OCI-LY7 (cell line): Measurements from ENCODE around the gene ADAMTS16. TPM values are rescaled to one million over a fixed set of nuclear protein-coding genes. Genes with fewer than 3 reads are reported as not detected.

Experiments used
- BruUV-seq: library from RNA; stranded (reverse); fragments of 400-500 nt; replicated peaks from 2 replicates; lab custom pipeline; 2021; lab: Mats Ljungman, UMichigan
- CTCF ChIA-PET: fragments of 300-600 bp; sonication (Branson Sonifier 250); formaldehyde crosslinking; loops from one replicate; lab custom pipeline; 2022; ENCODE audit warnings: antibody characterized with exemption; ENCODE audit not compliant: unreplicated experiment; lab: Charles Lee
- POLR2A ChIA-PET: fragments of 300-600 bp; sonication (Branson Sonifier 250); formaldehyde crosslinking; loops from one replicate; lab custom pipeline; 2022; ENCODE audit warnings: antibody characterized with exemption; lab: Charles Lee
- DNase-seq: peaks from one replicate; pipeline ENCODE4 v3.0.0-alpha.2; 2015; ENCODE audit warnings: low spot score
- H2AFZ ChIP-seq: fragments of 200-600 bp; sonication (generic), shearing (Covaris generic); 2 replicates; pipeline ENCODE4 v1.6.1; 2014; ENCODE audit warnings: mild to moderate bottlenecking, antibody characterized with exemption, low read length, moderate library complexity
- H3K27ac ChIP-seq: fragments of 200-600 bp; sonication (generic); 2 replicates; pipeline ENCODE4 v1.5.1; 2014; ENCODE audit warnings: mixed run types, low read depth, mild to moderate bottlenecking, moderate library complexity, low read length, inconsistent platforms; ENCODE audit not compliant: poor library complexity, severe bottlenecking
- H3K36me3 ChIP-seq: fragments of 200-600 bp; sonication (generic); 2 replicates; pipeline ENCODE4 v1.6.1; 2014; ENCODE audit warnings: mild to moderate bottlenecking, antibody characterized with exemption, low read length, moderate library complexity, mixed read lengths; ENCODE audit not compliant: insufficient read depth
- H3K4me1 ChIP-seq: fragments of 200-600 bp; sonication (generic); 2 replicates; pipeline ENCODE4 v1.5.1; 2014; ENCODE audit warnings: mild to moderate bottlenecking, low read length; ENCODE audit not compliant: insufficient read depth, poor library complexity, severe bottlenecking
- H3K4me2 ChIP-seq: fragments of 200-600 bp; sonication (generic); 2 replicates; pipeline ENCODE4 v1.6.1; 2014; ENCODE audit warnings: mild to moderate bottlenecking, low read length
- H3K4me3 ChIP-seq: fragments of 200-600 bp; sonication (generic); 2 replicates; pipeline ENCODE4 v1.5.1; 2014; ENCODE audit warnings: mild to moderate bottlenecking, low read depth, low read length; ENCODE audit not compliant: poor library complexity, severe bottlenecking
- H3K79me2 ChIP-seq: fragments of 200-600 bp; sonication (generic); 2 replicates; pipeline ENCODE4 v1.6.1; 2016; ENCODE audit warnings: low read depth, mild to moderate bottlenecking, low read length, moderate library complexity, mixed read lengths; ENCODE audit not compliant: insufficient read depth
- H3K9me2 ChIP-seq: fragments of 200-600 bp; sonication (generic); 2 replicates; pipeline ENCODE4 v1.6.1; 2016; ENCODE audit warnings: mild to moderate bottlenecking, low read length, mixed read lengths; ENCODE audit not compliant: insufficient read depth
- H3K9me3 ChIP-seq: fragments of 200-600 bp; sonication (generic); 2 replicates; pipeline ENCODE4 v1.6.1; 2014; ENCODE audit warnings: mild to moderate bottlenecking, mixed run types, low read length, mixed read lengths
- H4K20me1 ChIP-seq: fragments of 200-600 bp; sonication (generic); 2 replicates; pipeline ENCODE4 v1.6.1; 2014; ENCODE audit warnings: mild to moderate bottlenecking, antibody characterized with exemption, low read length, moderate library complexity, mixed read lengths; ENCODE audit not compliant: insufficient read depth
- CTCF ChIP-seq: fragments of 200-600 bp; sonication (generic); conservative IDR thresholded peaks from 2 replicates; pipeline ENCODE4 v1.5.1; 2014; ENCODE audit warnings: mild to moderate bottlenecking, antibody characterized with exemption, low read length, moderate library complexity, mixed read lengths
- EZH2phosphoT487 ChIP-seq: fragments of 200-600 bp; sonication (generic); IDR thresholded peaks from 2 replicates; pipeline ENCODE4 v1.6.1; 2018; ENCODE audit warnings: low read depth, borderline replicate concordance, mild to moderate bottlenecking, mixed run types, antibody characterized with exemption, low read length, moderate library complexity, mixed read lengths
- intact Hi-C: fragments of 100-400 bp; cut with micrococcal nuclease; formaldehyde crosslinking; loops from one replicate; pipeline ENCODE4 v1.10.0; 2022; ENCODE audit not compliant: unreplicated experiment
- total RNA-seq, 2 experiments: library from RNA; depleted of rRNA in 1 of 2; stranded (reverse); fragments of >200 nt in 1 of 2; shearing (Covaris generic) in 1 of 2; gene quantifications; 2 replicates each; pipeline ENCODE4 v1.2.3, GENCODE V29; 2014 to 2022

Gene ADAMTS16
- total RNA-seq, 2 experiments from 2014 or later: not detected

- Histone ChIP-seq H3K9me3 (no peaks in the 10 kb centered on the region), H3K9me2 (no peaks in the 10 kb centered on the region), H3K4me1 (no peaks in the 10 kb centered on the region), H3K36me3 (no peaks in the 10 kb centered on the region), H2AFZ (no peak overlapping the region), H4K20me1 (no peaks in the 10 kb centered on the region), H3K79me2 (no peaks in the 10 kb centered on the region), H3K4me3 (no peak overlapping the region), H3K4me2 (no peak overlapping the region), H3K27ac (no peak overlapping the region)
- TF ChIP-seq CTCF (no peak), EZH2phosphoT487 (no peak)
- ChIA-PET POLR2A (no interaction called here), CTCF (no interaction called here)
- no TSS peak for BruUV-seq
- no peak for DNase-seq
- intact Hi-C loops: no loop called here
These were observed 186.1 kb downstream of the ADAMTS16 start for GRCh38 chr5:5326115-5326758.

GRCh38 chr5:5327126-5327525, 187.0 kb downstream of the ADAMTS16 start:
- POLR2A ChIA-PET: no interaction called here
- intact Hi-C loops: no loop called here
- no peak for DNase-seq
- H3K9me2 ChIP-seq: no peaks in the 10 kb centered on the region
- no peak overlapping the region for H3K4me3 ChIP-seq
- no peaks in the 10 kb centered on the region for H3K9me3 ChIP-seq
- H3K36me3 ChIP-seq: no peaks in the 10 kb centered on the region
- H4K20me1 ChIP-seq: no peaks in the 10 kb centered on the region
- H3K4me2 ChIP-seq: no peak overlapping the region
- CTCF ChIA-PET: no interaction called here
- no peaks in the 10 kb centered on the region for H3K79me2 ChIP-seq
- no peak for TF ChIP-seq EZH2phosphoT487
- no peak for TF ChIP-seq CTCF
- H3K27ac ChIP-seq: no peak overlapping the region
- no peak overlapping the region for H2AFZ ChIP-seq
- BruUV-seq: no TSS peak
- H3K4me1 ChIP-seq: no peaks in the 10 kb centered on the region

- Histone ChIP-seq H4K20me1 (no peaks in the 10 kb centered on the region), H3K4me2 (no peak overlapping the region), H3K79me2 (no peaks in the 10 kb centered on the region), H2AFZ (no peak overlapping the region), H3K9me3 (no peaks in the 10 kb centered on the region), H3K4me1 (no peaks in the 10 kb centered on the region), H3K27ac (no peak overlapping the region), H3K4me3 (no peak overlapping the region), H3K36me3 (no peaks in the 10 kb centered on the region), H3K9me2 (no peaks in the 10 kb centered on the region)
- CTCF ChIA-PET: no interaction called here
- DNase-seq: no peak
- no peak for TF ChIP-seq EZH2phosphoT487
- no peak for TF ChIP-seq CTCF
- POLR2A ChIA-PET: no interaction called here
- BruUV-seq: no TSS peak
- intact Hi-C loops: no loop called here
These were observed 190.8 kb downstream of the ADAMTS16 start for GRCh38 chr5:5330728-5331452.
